ENCODE measurements around the gene ASGR2. TPM values are rescaled to one million over a fixed set of nuclear protein-coding genes. Genes with fewer than 3 reads are reported as not detected.
A peak's percentile ranks its signal among the peaks of the same experiment; 100 is the strongest.

The ASGR2 gene
- total and polyA plus RNA-seq, 2 of the 13 experiments (the other 11 are each of a cell fraction or from before 2014, with no cell fraction given): 320 to 754 TPM

GRCh38 chr17:7156342-7156940 lies 41.8 kb upstream of the ASGR2 start (continued):
- TF ChIP-seq ZNF782 (CRISPR knock-in tag; IDR thresholded peaks at IDR 0.05; ENCODE audit: borderline replicate concordance) (peak; percentile 90; the same call in 1 of the 2 replicates), FIP1L1 (IDR thresholded peaks at IDR 0.05; ENCODE audit: borderline replicate concordance, insufficient read depth, low read depth, low read length) (no peak), ZNF33A (CRISPR knock-in tag; IDR thresholded peaks at IDR 0.05; ENCODE audit: borderline replicate concordance) (no peak), ZNF569 (CRISPR knock-in tag; IDR thresholded peaks at IDR 0.05; ENCODE audit: borderline replicate concordance) (no peak), ZNF841 (CRISPR knock-in tag; IDR thresholded peaks at IDR 0.05; ENCODE audit: borderline replicate concordance) (peak; percentile 89), TOPORS (CRISPR knock-in tag; IDR thresholded peaks at IDR 0.05) (peak; percentile 94), ZNF703 (CRISPR knock-in tag; IDR thresholded peaks at IDR 0.05; ENCODE audit: borderline replicate concordance) (no peak; the same call in 1 of the 2 replicates), GPBP1L1 (CRISPR knock-in tag; IDR thresholded peaks at IDR 0.05) (no peak), NFAT5 (CRISPR knock-in tag; IDR thresholded peaks at IDR 0.05) (peak; percentile 95), ZNF12 (CRISPR knock-in tag; IDR thresholded peaks at IDR 0.05) (peak; percentile 83), RNF219 (CRISPR knock-in tag; IDR thresholded peaks at IDR 0.05) (0 out of 2 replicates have a peak, but pooled peaks have one; percentile 63), HOMEZ (CRISPR knock-in tag; IDR thresholded peaks at IDR 0.05; ENCODE audit: low read depth) (peak; percentile 99), NR0B2 (CRISPR knock-in tag; IDR thresholded peaks at IDR 0.05) (peak; percentile 91), RXRB (CRISPR knock-in tag; IDR thresholded peaks at IDR 0.05; ENCODE audit: borderline replicate concordance) (peak; percentile 98), ZNF263 (CRISPR knock-in tag; IDR thresholded peaks at IDR 0.05) (peak; percentile 76)
